ENCODE measurements around the gene AZIN2.

Gene AZIN2

GRCh38 chr1:33086384-33086850, 5.5 kb downstream of the AZIN2 start:
- H3K79me2 ChIP-seq (ENCODE audit: low read length) = no peaks in the 10 kb centered on the region
- TF ChIP-seq EZH2phosphoT487 (IDR thresholded peaks at IDR 0.05; ENCODE audit: low read depth) = no peak
- peak; percentile 75 for TF ChIP-seq CTCF (IDR thresholded peaks at IDR 0.05; ENCODE audit: low read depth, low read length)
- H3K4me2 ChIP-seq (ENCODE audit: low read length) = peak overlapping the region; percentile 57
- no peak overlapping the region for H3K9ac ChIP-seq (ENCODE audit: low read length)
- no peak overlapping the region for H3K27ac ChIP-seq (ENCODE audit: low read length)
- H3K9me3 ChIP-seq (ENCODE audit: insufficient read depth, low read length) = no peaks in the 10 kb centered on the region
- H3K4me3 ChIP-seq (ENCODE audit: low read length) = peak overlapping the region; percentile 60
- H3K27me3 ChIP-seq (ENCODE audit: low read depth, low read length) = peaks cover 9% of the 10 kb centered on the region; the same call in 1 of the 2 replicates
- no peaks in the 10 kb centered on the region for H3K36me3 ChIP-seq (replicated peaks; ENCODE audit: low read depth, low read length)
- no peaks in the 10 kb centered on the region for H4K20me1 ChIP-seq (ENCODE audit: insufficient read depth, low read length)
- peaks cover 19% of the 10 kb centered on the region for H3K4me1 ChIP-seq (ENCODE audit: low read length)
- H2AFZ ChIP-seq (ENCODE audit: low read depth, low read length) = no peak overlapping the region

GRCh38 chr1:33087677-33088076, 6.7 kb downstream of the AZIN2 start:
- Histone ChIP-seq H3K4me2 (ENCODE audit: low read length) (no peak overlapping the region), H3K4me3 (ENCODE audit: low read length) (no peak overlapping the region), H3K9ac (ENCODE audit: low read length) (no peak overlapping the region), H3K4me1 (ENCODE audit: low read length) (peaks cover 15% of the 10 kb centered on the region), H3K27ac (ENCODE audit: low read length) (no peak overlapping the region), H4K20me1 (ENCODE audit: insufficient read depth, low read length) (no peaks in the 10 kb centered on the region), H3K9me3 (ENCODE audit: insufficient read depth, low read length) (no peaks in the 10 kb centered on the region), H3K27me3 (ENCODE audit: low read depth, low read length) (peaks cover 3% of the 10 kb centered on the region; the same call in 1 of the 2 replicates), H2AFZ (ENCODE audit: low read depth, low read length) (no peak overlapping the region), H3K79me2 (ENCODE audit: low read length) (no peaks in the 10 kb centered on the region), H3K36me3 (replicated peaks; ENCODE audit: low read depth, low read length) (no peaks in the 10 kb centered on the region)
- TF ChIP-seq EZH2phosphoT487 (IDR thresholded peaks at IDR 0.05; ENCODE audit: low read depth) (no peak), CTCF (IDR thresholded peaks at IDR 0.05; ENCODE audit: low read depth, low read length) (no peak)

- peaks cover 15% of the 10 kb centered on the region for H3K4me1 ChIP-seq (ENCODE audit: low read length)
- H3K27ac ChIP-seq (ENCODE audit: low read length) = no peak overlapping the region
- no peaks in the 10 kb centered on the region for H3K9me3 ChIP-seq (ENCODE audit: insufficient read depth, low read length)
- H3K4me2 ChIP-seq (ENCODE audit: low read length) = no peak overlapping the region
- TF ChIP-seq CTCF (IDR thresholded peaks at IDR 0.05; ENCODE audit: low read depth, low read length) = no peak
- no peak overlapping the region for H3K9ac ChIP-seq (ENCODE audit: low read length)
- H3K36me3 ChIP-seq (replicated peaks; ENCODE audit: low read depth, low read length) = no peaks in the 10 kb centered on the region
- H4K20me1 ChIP-seq (ENCODE audit: insufficient read depth, low read length) = no peaks in the 10 kb centered on the region
- 0 out of 2 replicates have a peak, but pooled peaks cover under 1% of the 10 kb centered on the region for H3K27me3 ChIP-seq (ENCODE audit: low read depth, low read length)
- no peak overlapping the region for H3K4me3 ChIP-seq (ENCODE audit: low read length)
- H3K79me2 ChIP-seq (ENCODE audit: low read length) = no peaks in the 10 kb centered on the region
- no peak overlapping the region for H2AFZ ChIP-seq (ENCODE audit: low read depth, low read length)
These were observed 7.4 kb downstream of the AZIN2 start for GRCh38 chr1:33088119-33088906.

- no peaks in the 10 kb centered on the region for H3K9me3 ChIP-seq (ENCODE audit: insufficient read depth, low read length)
- H3K4me3 ChIP-seq (ENCODE audit: low read length) = no peak overlapping the region
- no peak overlapping the region for H3K9ac ChIP-seq (ENCODE audit: low read length)
- no peak overlapping the region for H2AFZ ChIP-seq (ENCODE audit: low read depth, low read length)
- peaks cover 15% of the 10 kb centered on the region for H3K4me1 ChIP-seq (ENCODE audit: low read length)
- no peak overlapping the region for H3K4me2 ChIP-seq (ENCODE audit: low read length)
- H3K36me3 ChIP-seq (replicated peaks; ENCODE audit: low read depth, low read length) = no peaks in the 10 kb centered on the region
- no peaks in the 10 kb centered on the region for H4K20me1 ChIP-seq (ENCODE audit: insufficient read depth, low read length)
- no peaks in the 10 kb centered on the region for H3K27me3 ChIP-seq (ENCODE audit: low read depth, low read length)
- no peak overlapping the region for H3K27ac ChIP-seq (ENCODE audit: low read length)
- H3K79me2 ChIP-seq (ENCODE audit: low read length) = no peaks in the 10 kb centered on the region
- TF ChIP-seq CTCF (IDR thresholded peaks at IDR 0.05; ENCODE audit: low read depth, low read length) (no peak), EZH2phosphoT487 (IDR thresholded peaks at IDR 0.05; ENCODE audit: low read depth) (no peak)
These were observed 8.5 kb downstream of the AZIN2 start for GRCh38 chr1:33089457-33089856.
